ENCODE results near the gene PANK4. TPM values are rescaled to one million over a fixed set of nuclear protein-coding genes. Genes with fewer than 3 reads are reported as not detected.

The PANK4 gene
- total and polyA plus RNA-seq, 9 of the 15 experiments (the other 6 are each of a cell fraction or from before 2014, with no cell fraction given): 0.93 to 55.6 (median 31.5) TPM

DNA sequence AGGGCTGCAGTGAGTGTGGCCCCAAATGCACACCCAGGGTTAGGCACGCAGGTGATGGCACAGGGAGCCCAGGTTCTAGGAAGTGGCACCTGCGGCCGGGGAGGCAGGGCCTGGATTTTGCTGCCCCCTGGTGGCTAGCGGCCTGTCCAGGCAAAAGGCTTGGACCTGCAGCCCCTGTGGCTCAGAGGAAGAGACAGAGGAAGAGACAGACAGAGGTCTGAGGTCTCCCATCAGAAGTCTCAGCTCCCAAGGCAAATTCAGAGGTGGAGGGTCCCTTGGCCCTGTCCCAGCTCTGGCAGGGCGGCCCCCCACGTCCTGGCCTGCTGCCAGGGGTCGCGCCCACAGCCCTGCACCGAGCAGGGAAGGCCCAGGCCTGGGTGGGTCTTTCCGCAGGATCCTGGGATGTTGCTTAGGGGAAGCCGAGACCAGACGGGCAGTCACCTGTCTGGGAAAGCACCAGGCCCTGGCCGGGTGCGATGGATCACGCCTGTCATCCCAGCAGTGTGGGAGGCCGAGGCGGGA is 21.7 kb upstream of the PANK4 start (continued):
- TF ChIP-seq ESRRA (IDR thresholded peaks at IDR 0.05; ENCODE audit: borderline replicate concordance, low read depth) (peak; percentile 34; the same call in 1 of the 2 replicates), MEF2A (IDR thresholded peaks at IDR 0.05; ENCODE audit: control insufficient read depth, low read depth, low read length) (no peak), ZFP30 (CRISPR knock-in tag; IDR thresholded peaks at IDR 0.05; ENCODE audit: borderline replicate concordance) (no peak), ZC3H4 (CRISPR knock-in tag; IDR thresholded peaks at IDR 0.05; ENCODE audit: borderline replicate concordance) (no peak), SRF (CRISPR knock-in tag; IDR thresholded peaks at IDR 0.05) (no peak), KDM4B (IDR thresholded peaks at IDR 0.05; ENCODE audit: borderline replicate concordance in 2 of 2, low read depth in 1 of 2) (no peak; a peak in 1 of 4 replicates), BCOR (IDR thresholded peaks at IDR 0.05) (no peak), TCF7 (IDR thresholded peaks at IDR 0.05; ENCODE audit: borderline replicate concordance) (no peak), DDX20 (tag; IDR thresholded peaks at IDR 0.05; ENCODE audit: low read depth) (no peak), STAT5B (CRISPR knock-in tag; IDR thresholded peaks at IDR 0.05) (no peak), MCM3 (IDR thresholded peaks at IDR 0.05) (no peak), BHLHE40 (IDR thresholded peaks at IDR 0.05; ENCODE audit: low read length) (peak; percentile 56; the same call in 1 of the 2 replicates), ZNF140 (CRISPR knock-in tag; IDR thresholded peaks at IDR 0.05) (no peak), BDP1 (IDR thresholded peaks at IDR 0.05; ENCODE audit: insufficient read depth, insufficient read length) (no peak), SMAD4 (CRISPR knock-in tag; conservative IDR thresholded peaks at IDR 0.05) (peak; percentile 33; the same call in 1 of the 2 replicates), MEIS2 (IDR thresholded peaks at IDR 0.05; ENCODE audit: partially characterized antibody) (no peak), HDGF (IDR thresholded peaks at IDR 0.05) (no peak), ZNF133 (CRISPR knock-in tag; IDR thresholded peaks at IDR 0.05) (no peak), ZNF3 (CRISPR knock-in tag; IDR thresholded peaks at IDR 0.05) (no peak), TEAD4 (IDR thresholded peaks at IDR 0.05; ENCODE audit: low read length) (no peak), TEAD4 (CRISPR knock-in tag; IDR thresholded peaks at IDR 0.05; ENCODE audit: borderline replicate concordance) (no peak), RFX7 (CRISPR knock-in tag; IDR thresholded peaks at IDR 0.05) (no peak), NELFE (IDR thresholded peaks at IDR 0.05; ENCODE audit: insufficient read depth, insufficient read length) (no peak), ZNF324 (CRISPR knock-in tag; IDR thresholded peaks at IDR 0.05) (no peak), TAF15 (IDR thresholded peaks at IDR 0.05; ENCODE audit: low read depth, low read length) (no peak), NFYB (IDR thresholded peaks at IDR 0.05; ENCODE audit: extremely low read depth, insufficient read length) (no peak), PRMT5 (CRISPR knock-in tag; IDR thresholded peaks at IDR 0.05) (no peak), YBX1 (IDR thresholded peaks at IDR 0.05) (no peak)
- TF ChIP-seq, protein P1, sequence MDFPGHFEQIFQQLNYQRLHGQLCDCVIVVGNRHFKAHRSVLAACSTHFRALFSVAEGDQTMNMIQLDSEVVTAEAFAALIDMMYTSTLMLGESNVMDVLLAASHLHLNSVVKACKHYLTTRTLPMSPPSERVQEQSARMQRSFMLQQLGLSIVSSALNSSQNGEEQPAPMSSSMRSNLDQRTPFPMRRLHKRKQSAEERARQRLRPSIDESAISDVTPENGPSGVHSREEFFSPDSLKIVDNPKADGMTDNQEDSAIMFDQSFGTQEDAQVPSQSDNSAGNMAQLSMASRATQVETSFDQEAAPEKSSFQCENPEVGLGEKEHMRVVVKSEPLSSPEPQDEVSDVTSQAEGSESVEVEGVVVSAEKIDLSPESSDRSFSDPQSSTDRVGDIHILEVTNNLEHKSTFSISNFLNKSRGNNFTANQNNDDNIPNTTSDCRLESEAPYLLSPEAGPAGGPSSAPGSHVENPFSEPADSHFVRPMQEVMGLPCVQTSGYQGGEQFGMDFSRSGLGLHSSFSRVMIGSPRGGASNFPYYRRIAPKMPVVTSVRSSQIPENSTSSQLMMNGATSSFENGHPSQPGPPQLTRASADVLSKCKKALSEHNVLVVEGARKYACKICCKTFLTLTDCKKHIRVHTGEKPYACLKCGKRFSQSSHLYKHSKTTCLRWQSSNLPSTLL (IDR thresholded peaks at IDR 0.05): no peak
- TF ChIP-seq, protein P2, sequence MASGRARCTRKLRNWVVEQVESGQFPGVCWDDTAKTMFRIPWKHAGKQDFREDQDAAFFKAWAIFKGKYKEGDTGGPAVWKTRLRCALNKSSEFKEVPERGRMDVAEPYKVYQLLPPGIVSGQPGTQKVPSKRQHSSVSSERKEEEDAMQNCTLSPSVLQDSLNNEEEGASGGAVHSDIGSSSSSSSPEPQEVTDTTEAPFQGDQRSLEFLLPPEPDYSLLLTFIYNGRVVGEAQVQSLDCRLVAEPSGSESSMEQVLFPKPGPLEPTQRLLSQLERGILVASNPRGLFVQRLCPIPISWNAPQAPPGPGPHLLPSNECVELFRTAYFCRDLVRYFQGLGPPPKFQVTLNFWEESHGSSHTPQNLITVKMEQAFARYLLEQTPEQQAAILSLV (tag; IDR thresholded peaks at IDR 0.05): no peak
